OCI-LY3 (cell line): Measurements from ENCODE around the gene PGS1.

ENCODE experiments used
- H2AFZ ChIP-seq: fragments of 200-600, 300-600 bp; shearing (Covaris generic); 2 replicates; pipeline ENCODE4 v1.6.0; 2014; ENCODE audit warnings: antibody characterized with exemption, low read depth, low read length
- H3K27ac ChIP-seq: fragments of 200-600, 300-600 bp; sonication (generic); 2 replicates; pipeline ENCODE4 v1.5.1; 2014; ENCODE audit warnings: mild to moderate bottlenecking, low read length, moderate library complexity, mixed read lengths
- H3K27me3 ChIP-seq: fragments of 200-600, 300-600 bp; sonication (generic); 2 replicates; pipeline ENCODE4 v1.6.1; 2014; ENCODE audit warnings: low read depth, low read length, mixed read lengths
- H3K36me3 ChIP-seq: fragments of 200-600, 300-600 bp; sonication (generic); replicated peaks from 2 replicates; pipeline ENCODE3; 2014; ENCODE audit warnings: low read depth, low read length, mixed read lengths
- H3K4me1 ChIP-seq: fragments of 300-600, 200-600 bp; sonication (generic); 2 replicates; pipeline ENCODE4 v1.6.1; 2014; ENCODE audit warnings: low read length, mixed read lengths
- H3K4me2 ChIP-seq: fragments of 200-600, 300-600 bp; sonication (generic); 2 replicates; pipeline ENCODE4 v1.6.1; 2014; ENCODE audit warnings: low read length, mixed read lengths
- H3K4me3 ChIP-seq: fragments of 300-600, 200-600 bp; sonication (generic); 2 replicates; pipeline ENCODE4 v1.5.1; 2014; ENCODE audit warnings: antibody characterized with exemption, mild to moderate bottlenecking, low read length, moderate library complexity
- H3K79me2 ChIP-seq: fragments of 300-600, 200-600 bp; shearing (Covaris generic); 2 replicates; pipeline ENCODE4 v1.6.1; 2014; ENCODE audit warnings: mild to moderate bottlenecking, low read length, mixed read lengths
- H3K9ac ChIP-seq: fragments of 300-600, 200-600 bp; shearing (Covaris generic); 2 replicates; pipeline ENCODE4 v1.6.0; 2014; ENCODE audit warnings: mild to moderate bottlenecking, low read length, moderate library complexity
- H3K9me3 ChIP-seq: fragments of 200-600, 300-600 bp; shearing (Covaris generic); 2 replicates; pipeline ENCODE4 v1.6.1; 2014; ENCODE audit warnings: low read length, mixed read lengths; ENCODE audit not compliant: insufficient read depth
- H4K20me1 ChIP-seq: fragments of 200-600, 300-600 bp; sonication (generic); 2 replicates; pipeline ENCODE4 v1.6.1; 2016; ENCODE audit warnings: low read length, mixed read lengths; ENCODE audit not compliant: insufficient read depth
- EZH2phosphoT487 ChIP-seq: fragments of 200-600 bp; shearing (Covaris generic); IDR thresholded peaks from 2 replicates; pipeline ENCODE4 v1.6.1; 2018; ENCODE audit warnings: antibody characterized with exemption, mixed run types, low read depth
- TF ChIP-seq, protein P1 (sequence below): fragments of 200-600, 300-600 bp; sonication (generic); IDR thresholded peaks from 2 replicates; pipeline ENCODE4 v1.5.1; 2014; ENCODE audit warnings: antibody characterized with exemption, low read length, low read depth

PGS1 gene

DNA sequence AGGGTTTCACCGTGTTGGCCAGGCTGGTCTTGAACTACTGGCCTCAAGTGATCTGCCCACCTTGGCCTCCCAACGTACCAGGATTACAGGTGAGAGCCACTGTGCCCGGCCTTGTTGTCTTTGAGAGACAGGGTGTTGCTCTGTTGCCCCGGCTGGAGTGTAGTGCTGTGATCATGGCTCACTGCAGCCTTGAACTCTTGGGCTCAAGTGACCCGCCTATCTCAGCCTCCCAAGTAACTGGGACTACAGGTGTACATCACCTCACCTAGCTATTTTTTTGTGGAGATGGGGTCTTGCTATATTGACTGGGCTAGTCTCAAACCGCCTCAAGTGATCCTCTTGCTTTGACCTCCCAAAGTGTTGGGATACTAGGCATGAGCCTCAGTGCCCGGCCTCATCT, 68.4 kb downstream of the PGS1 start:
- H4K20me1 ChIP-seq = no peaks in the 10 kb centered on the region

DNA sequence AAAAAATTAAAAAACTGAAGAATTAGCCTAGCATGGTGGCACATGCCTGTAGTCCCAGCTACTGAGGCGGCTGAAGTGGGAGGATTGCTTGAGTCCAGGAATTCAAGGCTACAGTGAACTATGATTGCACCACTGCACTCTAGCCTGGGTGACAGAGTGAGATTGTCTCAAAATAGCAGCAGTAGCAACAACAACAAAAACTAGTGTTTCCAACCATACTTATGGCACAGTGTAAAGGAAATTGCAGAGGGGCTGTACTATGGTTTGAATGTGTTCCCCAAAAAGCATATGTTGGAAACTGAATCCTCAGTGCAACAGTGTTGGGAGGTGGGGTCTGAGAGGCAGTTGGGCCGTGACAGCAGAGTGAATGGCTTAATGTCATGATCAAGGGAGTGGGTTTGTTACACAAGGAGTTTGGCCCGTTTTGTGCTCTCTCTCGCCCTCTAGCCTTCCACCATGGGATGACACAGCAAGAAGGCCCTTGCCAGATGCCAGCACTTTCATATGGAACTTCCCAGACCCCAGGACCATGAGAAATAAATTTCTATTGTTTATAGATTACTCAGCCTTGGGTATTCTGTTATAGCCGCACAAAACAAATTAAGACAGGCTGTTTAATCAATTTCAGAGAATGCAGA, 70.0 kb downstream of the PGS1 start:
- Histone ChIP-seq H3K27ac (no peak overlapping the region), H2AFZ (no peak overlapping the region), H3K4me1 (peaks cover 6% of the 10 kb centered on the region), H3K36me3 (no peaks in the 10 kb centered on the region), H3K4me2 (no peak overlapping the region), H3K9me3 (no peaks in the 10 kb centered on the region), H4K20me1 (no peaks in the 10 kb centered on the region), H3K79me2 (no peaks in the 10 kb centered on the region), H3K27me3 (no peaks in the 10 kb centered on the region), H3K9ac (no peak overlapping the region), H3K4me3 (no peak overlapping the region)
- TF ChIP-seq EZH2phosphoT487 = no peak
- TF ChIP-seq, protein P1, sequence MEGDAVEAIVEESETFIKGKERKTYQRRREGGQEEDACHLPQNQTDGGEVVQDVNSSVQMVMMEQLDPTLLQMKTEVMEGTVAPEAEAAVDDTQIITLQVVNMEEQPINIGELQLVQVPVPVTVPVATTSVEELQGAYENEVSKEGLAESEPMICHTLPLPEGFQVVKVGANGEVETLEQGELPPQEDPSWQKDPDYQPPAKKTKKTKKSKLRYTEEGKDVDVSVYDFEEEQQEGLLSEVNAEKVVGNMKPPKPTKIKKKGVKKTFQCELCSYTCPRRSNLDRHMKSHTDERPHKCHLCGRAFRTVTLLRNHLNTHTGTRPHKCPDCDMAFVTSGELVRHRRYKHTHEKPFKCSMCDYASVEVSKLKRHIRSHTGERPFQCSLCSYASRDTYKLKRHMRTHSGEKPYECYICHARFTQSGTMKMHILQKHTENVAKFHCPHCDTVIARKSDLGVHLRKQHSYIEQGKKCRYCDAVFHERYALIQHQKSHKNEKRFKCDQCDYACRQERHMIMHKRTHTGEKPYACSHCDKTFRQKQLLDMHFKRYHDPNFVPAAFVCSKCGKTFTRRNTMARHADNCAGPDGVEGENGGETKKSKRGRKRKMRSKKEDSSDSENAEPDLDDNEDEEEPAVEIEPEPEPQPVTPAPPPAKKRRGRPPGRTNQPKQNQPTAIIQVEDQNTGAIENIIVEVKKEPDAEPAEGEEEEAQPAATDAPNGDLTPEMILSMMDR = peak; percentile 29

More for the DNA sequence above, 68.4 kb downstream of the PGS1 start:
- Histone ChIP-seq H3K4me3 (no peak overlapping the region), H2AFZ (no peak overlapping the region), H3K79me2 (no peaks in the 10 kb centered on the region), H3K27me3 (no peaks in the 10 kb centered on the region), H3K4me2 (no peak overlapping the region), H3K36me3 (no peaks in the 10 kb centered on the region), H3K4me1 (peaks cover 3% of the 10 kb centered on the region), H3K27ac (no peak overlapping the region), H3K9me3 (no peaks in the 10 kb centered on the region), H3K9ac (no peak overlapping the region)
- TF ChIP-seq, protein P1 = no peak
- TF ChIP-seq EZH2phosphoT487 = no peak

DNA sequence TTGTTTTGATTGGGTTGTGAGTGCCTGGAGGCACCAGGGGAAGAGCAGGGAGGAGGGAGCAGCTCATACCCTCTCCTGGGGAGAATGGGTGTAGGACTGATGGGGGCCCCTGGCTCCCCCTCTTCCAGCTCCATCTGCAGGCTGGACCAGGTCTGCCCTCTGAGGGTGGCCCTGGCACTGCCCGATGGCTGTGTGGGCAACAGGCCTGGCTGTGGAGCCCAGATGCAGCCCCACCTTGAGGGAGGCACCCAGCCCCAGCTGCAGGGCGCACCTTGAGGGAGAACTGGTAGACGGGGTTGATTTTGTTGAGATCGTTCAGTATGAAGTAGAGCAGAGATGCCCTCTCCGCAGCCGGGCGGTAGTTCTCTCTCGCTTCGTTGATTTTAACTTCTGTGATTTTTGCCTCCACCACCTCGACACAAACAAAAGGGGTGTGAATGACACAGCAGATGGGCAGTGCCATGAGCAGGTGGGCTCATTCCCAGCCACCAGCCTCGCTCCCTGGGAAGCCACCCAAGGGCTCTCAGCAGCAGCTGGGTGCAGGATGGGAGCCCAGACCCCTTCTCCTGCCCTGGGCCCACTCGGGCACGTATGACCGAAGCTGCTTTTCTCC, 71.6 kb downstream of the PGS1 start:
- Histone ChIP-seq H3K36me3 (no peaks in the 10 kb centered on the region), H3K4me1 (peaks cover 6% of the 10 kb centered on the region), H3K9me3 (no peaks in the 10 kb centered on the region), H4K20me1 (no peaks in the 10 kb centered on the region), H3K27ac (no peak overlapping the region), H3K4me3 (no peak overlapping the region), H3K27me3 (no peaks in the 10 kb centered on the region), H3K79me2 (no peaks in the 10 kb centered on the region), H3K4me2 (no peak overlapping the region), H2AFZ (no peak overlapping the region), H3K9ac (no peak overlapping the region)
- TF ChIP-seq, protein P1 = no peak
- no peak for TF ChIP-seq EZH2phosphoT487

DNA sequence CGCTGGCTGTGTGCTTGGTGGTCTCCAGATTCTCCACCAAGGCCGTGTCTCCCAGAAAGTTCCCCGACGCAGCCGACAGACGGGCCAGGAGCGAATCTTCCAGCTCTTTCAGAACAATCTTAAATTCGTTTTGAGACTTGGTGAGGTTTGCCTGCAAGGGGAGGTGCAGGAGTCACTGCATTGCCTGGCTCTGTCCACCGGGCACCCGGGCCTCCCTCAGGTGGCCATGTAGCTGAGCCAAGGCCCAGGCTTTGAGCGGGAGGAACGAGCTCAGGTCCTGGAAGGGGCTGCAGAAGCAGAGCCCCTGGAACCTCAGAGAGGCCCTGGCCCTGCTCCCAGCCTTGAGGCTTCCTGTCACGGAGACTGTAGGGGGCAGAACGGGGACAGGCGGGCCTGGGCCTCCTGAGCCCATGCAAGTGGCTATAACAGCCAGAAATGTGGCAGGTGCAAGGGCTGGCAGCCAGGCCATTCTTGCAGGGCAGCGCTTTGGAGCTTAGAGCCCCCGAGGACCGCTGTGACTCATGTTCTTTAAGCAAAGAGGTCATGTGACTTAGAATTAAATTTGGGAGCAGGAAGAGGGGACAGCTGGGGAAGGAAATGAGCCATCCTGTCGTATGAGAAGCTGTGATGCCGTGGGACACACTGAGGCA, 72.4 kb downstream of the PGS1 start:
- Histone ChIP-seq H3K4me3 (no peak overlapping the region), H2AFZ (no peak overlapping the region), H3K4me1 (peaks cover 6% of the 10 kb centered on the region), H3K9me3 (no peaks in the 10 kb centered on the region), H3K27ac (no peak overlapping the region), H3K9ac (no peak overlapping the region), H3K4me2 (no peak overlapping the region), H3K36me3 (no peaks in the 10 kb centered on the region), H3K27me3 (no peaks in the 10 kb centered on the region), H3K79me2 (no peaks in the 10 kb centered on the region), H4K20me1 (no peaks in the 10 kb centered on the region)
- TF ChIP-seq, protein P1 = no peak
- no peak for TF ChIP-seq EZH2phosphoT487
